ENCODE data around the gene AHCYL1.

DNA sequence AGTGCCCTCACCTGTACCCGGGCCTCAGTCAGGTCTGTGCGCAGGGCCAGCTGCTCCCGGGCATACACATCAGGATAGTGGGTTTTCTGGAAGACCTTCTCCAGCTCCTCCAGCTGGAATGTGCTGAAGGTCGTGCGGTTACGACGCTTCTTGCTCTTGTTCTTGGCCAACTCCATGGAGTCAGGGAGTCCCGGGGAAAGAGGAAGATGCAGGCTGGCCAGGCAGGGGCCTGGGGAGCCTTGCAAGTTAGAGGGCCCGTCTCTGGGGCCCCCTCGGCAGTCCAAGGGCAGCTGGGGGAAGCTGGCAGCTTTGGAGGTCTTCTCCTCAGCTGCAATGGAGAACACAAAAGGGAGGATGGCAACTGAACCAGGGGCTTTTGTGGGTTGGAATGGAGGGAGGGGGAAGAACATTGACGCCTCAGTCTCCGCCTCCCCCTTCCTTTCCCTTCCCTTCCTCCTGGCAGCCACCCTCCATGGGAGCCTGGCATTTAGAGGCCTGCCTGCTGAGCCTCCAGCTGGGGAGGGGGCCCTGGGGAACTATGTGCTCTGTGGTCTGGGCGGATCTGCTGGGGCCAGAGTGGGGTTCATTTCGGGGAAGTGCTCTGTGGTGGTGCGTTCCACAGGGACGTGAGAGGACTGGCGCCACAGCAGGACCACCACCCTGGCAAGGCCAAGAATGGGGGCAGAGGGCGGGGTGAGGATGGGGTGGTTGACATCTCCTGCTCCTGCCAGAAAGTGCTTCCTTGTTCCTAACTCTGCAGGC is 80.2 kb downstream of the AHCYL1 start:
- TF ChIP-seq ARNT (IDR thresholded peaks at IDR 0.05) (no peak), NFRKB (IDR thresholded peaks at IDR 0.05) (no peak), HDGF (IDR thresholded peaks at IDR 0.05; ENCODE audit: borderline replicate concordance) (no peak), SUZ12 (IDR thresholded peaks at IDR 0.05) (no peak), FOXM1 (IDR thresholded peaks at IDR 0.05; ENCODE audit: borderline replicate concordance) (no peak), SP1 (IDR thresholded peaks at IDR 0.05) (no peak), FOXK2 (IDR thresholded peaks at IDR 0.05) (no peak), CTBP1 (IDR thresholded peaks at IDR 0.05; ENCODE audit: borderline replicate concordance) (no peak), L3MBTL2 (conservative IDR thresholded peaks at IDR 0.05) (no peak), LEF1 (IDR thresholded peaks at IDR 0.05; ENCODE audit: borderline replicate concordance) (no peak)
